G401.6 (cell line): ENCODE results near the gene LTBP2.
A peak's percentile ranks its signal among the peaks of the same experiment; 100 is the strongest.

Experiments used
- FAIRE-seq: peaks from 2 replicates; lab custom pipeline; 2012; peaks lifted over from hg19 to GRCh38; lab: Jason Lieb, UNC

LTBP2 gene

DNA sequence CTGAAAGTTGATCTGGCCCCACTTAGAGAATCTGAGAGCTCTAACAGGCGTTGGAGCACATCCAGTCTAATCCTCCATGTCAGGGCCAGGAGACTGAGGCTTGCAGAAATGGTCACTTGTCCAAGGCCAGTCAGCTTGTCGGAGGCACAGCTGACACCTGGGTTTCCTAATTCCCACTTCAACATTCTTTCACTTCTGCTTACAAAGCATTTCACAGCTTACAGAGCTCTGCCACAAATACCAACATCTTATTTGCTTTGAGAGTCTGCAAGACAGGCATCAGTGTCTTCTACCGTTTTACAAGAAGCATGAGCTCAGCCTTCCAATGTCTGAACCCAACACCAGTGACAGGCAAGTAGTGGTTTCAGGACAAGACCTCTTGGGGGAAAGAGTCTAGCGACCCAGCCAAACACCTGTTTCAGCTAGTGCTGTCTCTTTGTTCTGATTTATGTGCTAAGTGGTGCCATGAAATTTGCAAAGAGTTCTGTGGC is 86.6 kb downstream of the LTBP2 start:
- FAIRE-seq: no peak

DNA sequence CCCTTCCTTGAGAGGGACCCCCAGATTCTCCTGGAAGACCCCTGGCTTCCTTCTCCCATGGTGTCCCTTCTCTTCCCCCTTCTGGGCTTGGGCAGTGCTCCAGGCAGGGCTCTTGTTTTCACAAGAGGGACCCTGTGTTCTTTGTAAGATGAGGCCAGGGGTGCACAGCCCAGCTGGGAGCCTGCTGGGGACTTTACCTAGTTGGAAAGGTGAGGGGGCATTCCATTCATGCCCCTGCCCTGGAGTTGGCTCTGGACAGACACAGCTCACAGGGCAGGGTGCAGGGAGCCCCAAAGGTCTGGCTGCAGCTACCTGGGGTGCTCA is 87.3 kb downstream of the LTBP2 start:
- FAIRE-seq: no peak

DNA sequence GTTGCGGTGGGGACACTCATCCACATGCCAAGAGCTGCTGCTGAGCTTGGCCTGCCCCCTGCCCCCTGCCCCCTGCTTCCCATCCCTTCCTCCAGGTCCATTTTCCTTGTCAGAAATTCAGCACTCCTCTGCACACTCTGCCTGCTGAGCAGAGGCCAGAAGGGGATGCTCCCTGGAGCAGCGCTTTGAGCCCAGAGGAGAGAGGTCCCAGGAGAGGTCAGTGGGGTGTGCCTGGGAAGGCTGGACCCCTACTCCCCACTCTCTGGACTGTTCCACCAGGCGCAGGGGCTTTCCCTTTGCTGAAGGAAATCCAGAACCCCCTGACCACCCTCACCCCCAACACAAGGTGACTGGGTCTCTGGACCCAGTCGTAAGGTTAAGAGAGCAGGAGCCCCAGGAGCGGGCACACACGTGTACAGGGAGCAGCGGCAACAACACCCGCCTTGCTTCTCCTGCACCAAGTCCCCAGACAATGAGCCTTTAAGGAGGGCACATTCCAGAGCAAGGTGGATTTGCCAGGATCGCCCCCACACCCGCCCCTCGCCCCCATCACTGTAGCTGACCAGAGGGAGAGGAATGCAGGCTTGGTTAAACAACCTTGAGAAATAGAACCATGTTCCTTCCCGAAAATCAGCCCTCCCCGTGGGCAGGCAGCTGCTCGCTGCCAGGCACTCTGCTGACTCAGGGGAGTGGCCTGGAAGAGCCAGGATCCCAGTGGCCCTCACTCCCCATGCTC is 87.8 kb downstream of the LTBP2 start:
- no peak for FAIRE-seq

DNA sequence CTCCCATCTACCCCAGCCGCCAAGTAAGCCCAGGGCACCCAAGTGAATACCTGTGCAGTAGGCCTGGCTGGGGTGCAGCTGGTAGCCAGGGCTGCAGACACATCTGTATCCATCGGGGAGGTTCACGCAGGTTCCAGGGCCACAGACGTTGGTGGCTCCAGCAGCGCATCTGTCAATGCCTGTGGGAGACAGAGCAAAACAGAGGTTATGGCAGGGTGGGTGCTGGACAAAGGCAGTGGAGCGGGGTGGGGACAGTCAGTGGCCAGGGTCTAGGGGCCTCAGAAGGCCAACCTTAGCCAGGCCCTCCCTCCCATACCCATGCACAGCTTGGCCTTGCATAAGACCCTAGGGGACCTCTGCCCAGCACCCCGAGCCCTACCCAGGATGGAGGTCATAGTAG is 89.3 kb downstream of the LTBP2 start:
- FAIRE-seq: no peak

DNA sequence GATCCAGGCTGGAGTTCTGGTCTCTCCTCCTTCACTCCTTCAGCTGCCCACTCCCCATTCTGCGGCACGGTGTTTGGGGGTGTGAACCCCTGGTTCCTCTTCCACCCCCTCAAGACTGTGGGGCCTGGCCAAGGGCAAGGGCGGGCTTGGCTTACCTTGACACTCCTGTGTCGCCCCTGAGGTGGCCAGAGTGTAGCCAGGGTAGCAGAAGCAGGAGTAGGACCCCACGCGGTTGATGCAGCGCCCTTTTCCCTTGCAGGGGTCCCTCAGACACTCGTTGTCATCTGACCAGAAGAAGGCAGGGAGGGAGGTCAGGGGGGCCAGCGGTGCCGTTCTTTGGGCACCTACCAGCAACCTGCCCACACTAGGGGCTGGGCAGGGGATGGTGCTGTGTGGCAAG is 90.3 kb downstream of the LTBP2 start:
- FAIRE-seq: no peak

DNA sequence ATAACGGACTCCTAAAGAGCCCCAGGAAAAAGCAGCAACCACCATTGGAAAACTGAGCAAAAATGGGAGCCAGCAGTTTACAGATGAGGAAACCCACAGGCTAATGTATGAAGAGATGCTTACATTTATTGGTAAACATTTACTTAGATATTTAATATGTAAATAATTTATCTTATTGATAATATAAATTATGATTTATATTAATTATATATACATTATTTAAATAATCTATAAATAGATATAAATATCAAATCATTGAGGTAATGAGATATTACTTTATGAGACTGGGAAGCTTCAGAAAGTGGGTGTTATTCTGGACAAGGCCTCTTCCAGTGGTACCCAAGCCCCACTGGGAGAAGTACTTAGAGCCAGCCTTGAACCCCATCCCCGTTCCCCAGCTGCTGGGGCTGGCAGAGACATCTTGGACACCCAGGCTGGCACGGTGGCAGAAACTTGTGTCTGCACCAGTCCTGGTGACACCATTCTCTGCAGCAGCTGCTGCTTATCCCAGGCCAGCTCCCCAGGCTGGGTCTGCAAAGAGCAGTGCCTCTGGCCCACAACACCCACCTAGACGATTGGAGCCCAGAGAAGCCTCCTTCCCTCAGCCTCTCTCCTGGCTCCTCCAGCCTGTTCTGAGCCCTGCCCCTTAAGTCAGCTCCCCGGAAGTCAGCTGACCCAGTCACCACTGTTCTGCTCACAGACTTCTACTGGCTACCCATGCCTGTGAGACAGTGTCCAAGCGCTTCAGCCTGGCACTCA is 92.5 kb downstream of the LTBP2 start:
- peak; percentile 13 for FAIRE-seq

DNA sequence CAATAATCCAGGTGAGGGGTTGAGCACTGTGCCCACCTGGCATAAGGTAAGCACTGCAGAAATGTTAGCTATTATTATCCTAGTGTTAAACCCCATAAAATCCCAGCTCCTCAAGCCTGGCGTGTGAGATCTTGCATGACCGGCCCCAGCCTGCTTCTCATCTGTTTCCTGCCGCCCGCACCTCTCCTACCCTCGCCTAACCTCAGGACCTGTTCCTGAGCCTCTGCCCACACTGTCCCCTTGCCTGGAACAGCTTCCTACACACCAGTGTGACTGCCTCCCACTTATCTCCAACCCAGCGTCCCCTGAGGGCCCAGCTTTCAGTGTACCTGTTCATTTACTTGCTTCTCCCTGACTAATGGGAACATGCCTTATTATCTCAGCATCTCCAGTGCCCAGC is 93.8 kb downstream of the LTBP2 start:
- FAIRE-seq: no peak

DNA sequence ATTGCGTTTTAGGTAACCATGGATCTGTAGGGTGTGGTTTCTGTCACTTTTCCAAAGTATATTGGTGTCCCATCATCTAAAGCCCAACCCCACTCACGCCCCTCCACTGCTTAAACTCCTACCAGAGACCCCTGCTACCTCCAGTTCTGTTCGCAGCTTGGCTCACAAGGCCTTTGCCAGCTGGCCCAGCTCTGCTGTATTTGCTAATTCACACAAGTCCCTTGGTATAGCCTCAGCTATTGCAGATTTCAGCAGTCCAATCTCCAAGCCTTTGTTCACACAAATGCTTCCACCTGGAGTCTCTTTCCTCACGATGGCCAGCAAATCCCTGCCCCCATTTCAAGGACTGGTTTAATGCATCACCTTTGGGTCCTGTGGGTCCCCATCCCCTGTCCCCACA is 94.3 kb downstream of the LTBP2 start:
- FAIRE-seq: no peak

DNA sequence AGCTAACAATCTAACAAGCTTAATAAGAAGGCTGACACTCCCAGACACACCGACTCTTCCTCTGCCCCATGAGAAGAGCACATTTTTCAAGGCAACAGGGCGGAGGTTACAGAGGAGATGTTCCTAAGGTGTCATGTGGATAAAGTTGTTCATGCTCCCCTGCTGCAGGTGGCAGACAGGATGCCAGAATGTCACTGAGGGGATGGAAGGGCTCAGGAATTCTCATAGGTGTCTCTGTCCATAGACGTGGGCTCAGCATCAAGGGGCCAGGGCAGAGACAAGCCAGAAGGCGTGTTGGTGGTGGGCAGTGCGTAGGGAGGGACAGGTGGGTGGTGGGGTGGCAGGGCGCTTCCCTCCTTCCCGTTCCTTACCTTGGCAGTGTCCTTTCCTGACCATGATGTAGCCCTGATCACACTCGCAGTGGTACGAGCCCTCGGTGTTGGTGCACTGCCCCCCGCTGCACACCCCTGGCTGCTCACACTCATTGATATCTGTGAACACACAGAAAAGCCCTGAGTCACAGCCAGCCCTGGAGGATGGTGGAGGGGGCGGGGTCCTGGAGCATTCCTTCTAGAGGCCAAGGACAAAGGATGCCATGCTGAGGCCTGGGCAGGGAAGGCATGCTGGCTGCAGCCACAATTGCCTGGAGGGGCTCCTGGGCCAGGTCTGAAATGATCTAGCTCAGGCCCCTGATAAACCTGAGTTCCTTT is 95.4 kb downstream of the LTBP2 start:
- no peak for FAIRE-seq

DNA sequence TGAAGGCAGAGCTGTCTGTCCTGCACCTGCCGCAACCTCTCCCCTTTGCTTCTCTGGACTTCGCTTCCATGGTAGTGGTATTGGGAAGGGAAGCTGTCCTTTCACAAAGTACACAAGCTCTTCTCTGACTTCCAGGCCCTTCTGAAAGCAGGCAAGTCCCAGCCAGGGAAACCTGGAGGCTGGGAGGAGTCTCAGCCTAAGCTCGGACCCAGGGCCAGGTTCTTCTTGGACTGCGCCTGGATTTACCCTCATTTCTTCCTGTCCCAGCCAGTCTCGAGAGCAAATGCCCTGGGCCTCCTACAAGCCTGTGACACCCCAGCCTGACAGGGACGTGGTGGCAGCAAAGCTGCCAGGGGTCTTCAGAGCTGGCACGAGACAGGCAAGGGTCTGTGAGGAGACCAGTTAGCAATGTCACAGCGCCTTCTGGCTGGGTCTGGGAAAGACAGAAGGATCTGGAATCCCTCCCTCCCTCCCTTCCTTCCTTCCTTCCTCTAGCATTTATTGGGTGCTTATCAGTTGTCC is 96.1 kb downstream of the LTBP2 start:
- FAIRE-seq: no peak

DNA sequence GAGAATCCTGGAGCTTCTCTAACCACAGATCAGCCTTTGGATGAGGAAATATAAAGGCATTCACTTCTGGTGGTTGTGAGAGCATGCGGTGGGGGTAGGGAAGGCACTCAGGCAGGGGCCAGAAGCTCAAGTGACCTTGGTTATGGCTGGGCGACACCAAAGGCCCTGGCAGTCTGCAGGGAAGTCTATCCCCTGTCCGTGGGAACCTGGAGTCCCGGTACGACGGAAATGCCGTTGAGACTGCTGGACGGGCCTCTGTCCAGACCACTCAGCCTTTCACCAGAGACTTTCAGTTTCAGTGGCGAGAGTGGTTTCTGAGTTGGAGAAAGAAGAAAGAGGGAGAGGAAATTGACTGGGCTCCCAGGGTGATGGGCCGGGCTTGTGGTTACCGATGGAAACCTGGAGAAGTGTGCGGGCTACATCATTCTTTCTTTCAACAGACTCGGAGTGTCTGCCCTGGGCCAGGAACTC is 97.5 kb downstream of the LTBP2 start:
- FAIRE-seq: no peak

DNA sequence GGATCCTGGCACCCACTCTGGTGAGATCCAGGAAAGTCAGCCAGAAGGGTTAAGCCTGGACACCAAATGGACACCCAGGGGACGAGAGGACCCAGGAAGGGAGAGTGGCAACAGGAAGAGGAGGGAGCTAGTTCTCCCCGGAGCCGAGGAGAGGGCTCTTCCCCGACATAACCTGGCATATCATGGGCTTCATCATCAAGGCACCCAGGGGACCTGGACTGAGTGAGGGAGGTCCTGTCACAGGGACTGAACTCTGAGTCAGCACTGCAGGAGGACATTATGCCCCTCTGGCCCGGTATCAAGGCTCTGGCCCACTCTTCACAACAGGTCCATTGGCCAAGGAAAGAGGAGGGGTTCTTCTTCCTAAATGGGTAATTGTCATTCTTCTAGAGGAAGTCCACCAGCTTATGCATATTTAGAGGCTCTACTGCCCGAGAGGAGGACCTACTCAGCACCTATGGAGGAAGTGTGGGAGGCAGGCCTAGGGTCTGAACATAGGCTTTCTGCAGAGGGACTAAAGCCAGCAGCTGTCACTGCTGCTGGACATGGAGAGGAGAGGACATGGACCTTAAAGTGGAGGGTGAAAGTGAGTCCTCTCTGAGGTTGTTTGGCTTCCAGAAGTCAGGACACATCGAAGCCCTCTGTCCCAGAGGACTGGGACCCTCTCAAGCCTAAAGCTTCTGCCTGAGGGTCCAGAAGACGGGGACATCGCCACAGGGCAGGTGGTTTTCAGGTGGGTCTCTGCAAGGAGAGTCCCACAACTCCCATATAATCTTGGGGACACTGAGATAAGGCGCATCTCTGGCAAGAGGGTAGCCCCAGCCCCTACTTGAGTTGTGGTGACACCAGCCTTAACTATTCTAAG is 99.8 kb downstream of the LTBP2 start:
- FAIRE-seq: no peak

DNA sequence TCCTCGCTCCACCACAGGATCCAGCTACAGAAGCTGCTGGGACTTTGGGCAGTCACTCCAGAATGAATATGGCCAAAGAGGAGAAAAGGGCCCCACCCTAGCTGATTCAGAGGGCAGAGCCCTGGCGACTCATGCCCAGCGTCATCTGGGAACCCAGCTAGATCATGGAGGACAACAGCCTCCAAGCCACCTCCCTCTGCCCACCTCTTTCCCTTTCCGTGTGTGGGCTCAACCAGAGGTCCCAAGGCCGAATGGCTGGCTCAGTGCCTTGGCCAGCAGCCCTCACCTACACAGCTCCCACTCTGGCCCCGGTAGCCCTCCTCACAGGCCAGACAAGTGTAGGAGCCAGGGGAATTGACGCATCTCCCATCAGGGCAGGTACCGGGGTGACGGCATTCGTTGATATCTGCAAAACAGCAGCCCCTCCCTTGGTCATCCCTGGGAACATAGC is 101.1 kb downstream of the LTBP2 start:
- no peak for FAIRE-seq

DNA sequence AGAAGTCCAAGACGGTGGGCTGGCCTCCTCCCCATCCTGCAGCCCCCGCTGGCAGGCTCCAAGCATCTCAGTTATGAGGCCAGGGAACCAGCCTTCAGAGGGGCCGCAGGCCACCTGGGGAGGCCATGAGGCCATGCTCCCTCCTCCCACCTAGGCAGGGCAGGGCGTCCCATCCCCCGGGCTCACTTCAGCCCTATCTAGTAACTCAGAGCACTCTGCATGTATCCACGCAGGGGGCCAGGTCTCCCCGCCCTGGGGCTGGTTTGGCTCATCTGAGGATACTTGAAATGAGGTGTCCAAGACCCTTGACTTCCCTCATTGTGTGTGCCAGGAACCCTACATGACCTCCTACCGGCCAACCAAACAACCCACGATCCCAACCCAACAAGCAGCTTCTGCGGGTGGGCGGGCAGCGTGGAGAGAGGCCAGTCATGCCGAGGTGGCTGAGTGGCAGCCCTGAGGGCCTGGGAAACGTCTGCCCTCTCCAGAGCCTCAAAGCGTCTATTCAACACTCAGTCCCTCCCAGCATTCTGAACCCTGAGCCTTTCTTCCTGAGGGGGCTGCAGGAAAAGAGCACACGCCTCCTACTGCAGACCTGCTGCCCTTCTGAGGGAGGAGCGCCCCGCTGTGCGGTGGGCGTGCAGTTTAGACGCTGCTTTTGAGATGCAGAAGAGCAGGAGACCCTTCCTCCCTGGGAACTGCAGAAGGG is 101.7 kb downstream of the LTBP2 start:
- FAIRE-seq: no peak

DNA sequence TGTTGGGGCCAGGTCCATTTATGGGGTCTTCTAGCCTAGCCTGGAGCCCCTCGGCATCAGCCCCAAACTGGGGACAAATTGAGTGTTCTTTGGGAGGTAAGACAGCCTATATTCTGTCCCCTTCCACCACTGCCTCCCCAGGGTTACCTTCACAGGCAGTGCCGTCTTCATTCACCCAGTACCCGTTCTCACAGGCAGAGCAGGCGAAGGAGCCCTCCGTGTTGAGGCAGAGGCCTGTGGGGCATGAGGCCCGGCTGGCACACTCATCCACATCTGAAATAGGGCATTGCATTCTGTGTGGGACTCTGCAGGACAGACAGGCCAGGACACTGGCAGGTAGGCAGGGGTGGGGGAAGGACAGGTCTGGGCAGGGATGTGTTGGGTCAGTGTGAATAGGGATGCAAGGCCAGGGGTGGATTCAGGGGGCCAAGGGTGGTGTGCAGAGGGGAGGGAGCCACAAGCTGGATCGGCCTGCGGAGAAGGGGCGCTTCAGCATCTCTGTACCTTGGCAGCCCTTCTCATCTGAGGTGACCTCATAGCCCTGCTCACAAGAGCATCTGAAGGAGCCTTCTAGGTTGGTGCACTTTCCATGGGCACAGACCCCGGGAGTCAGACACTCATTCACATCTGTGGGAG is 102.3 kb downstream of the LTBP2 start:
- no peak for FAIRE-seq

DNA sequence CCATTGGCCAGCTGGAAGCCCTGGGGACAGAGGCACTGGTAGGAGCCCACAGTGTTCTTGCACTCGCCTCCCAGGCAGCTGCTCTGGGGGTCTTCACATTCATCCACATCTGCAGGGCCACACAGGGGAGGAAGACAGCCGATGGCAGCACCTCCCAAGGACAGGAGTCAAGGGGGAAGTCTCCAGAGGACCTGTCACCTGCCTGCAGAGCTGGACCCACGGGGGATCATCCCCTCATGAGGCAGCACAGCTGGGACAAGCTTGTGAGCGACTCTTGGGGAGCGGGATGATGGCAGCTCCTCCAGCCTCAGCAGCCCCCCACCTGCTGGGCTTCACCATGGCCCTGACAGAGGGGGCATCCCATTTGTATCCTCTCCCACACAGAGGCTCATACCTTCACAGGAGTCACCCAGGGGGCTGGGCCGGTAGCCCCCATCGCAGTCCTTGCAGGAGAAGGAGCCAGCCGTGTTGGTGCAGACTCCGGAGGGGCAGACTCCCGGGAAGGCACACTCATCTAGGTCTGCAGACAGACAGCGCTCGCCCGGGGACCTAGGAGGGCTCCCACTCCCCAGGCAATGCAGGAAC is 103.1 kb downstream of the LTBP2 start:
- no peak for FAIRE-seq

DNA sequence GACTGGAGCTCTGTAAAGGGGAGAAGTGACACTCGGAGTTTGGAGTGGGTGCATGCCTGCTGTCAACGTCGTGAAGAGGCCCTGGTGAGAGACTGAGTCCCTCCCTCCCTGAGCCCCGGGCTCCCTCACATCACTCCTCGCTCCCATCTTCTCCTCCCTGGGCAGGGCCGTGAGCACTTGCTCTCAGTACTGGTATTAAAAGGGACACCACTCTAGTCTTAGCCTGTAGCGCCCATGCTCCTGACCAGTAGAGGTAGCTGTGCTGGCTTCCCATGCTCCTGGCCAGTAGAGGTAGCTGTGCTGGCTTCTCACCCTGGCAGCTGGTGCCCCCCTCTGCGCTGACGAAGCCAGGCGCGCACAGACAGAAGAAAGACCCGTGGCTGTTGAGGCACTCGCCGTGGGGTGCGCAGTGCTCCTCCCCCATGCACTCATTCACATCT is 103.7 kb downstream of the LTBP2 start:
- FAIRE-seq: no peak

DNA sequence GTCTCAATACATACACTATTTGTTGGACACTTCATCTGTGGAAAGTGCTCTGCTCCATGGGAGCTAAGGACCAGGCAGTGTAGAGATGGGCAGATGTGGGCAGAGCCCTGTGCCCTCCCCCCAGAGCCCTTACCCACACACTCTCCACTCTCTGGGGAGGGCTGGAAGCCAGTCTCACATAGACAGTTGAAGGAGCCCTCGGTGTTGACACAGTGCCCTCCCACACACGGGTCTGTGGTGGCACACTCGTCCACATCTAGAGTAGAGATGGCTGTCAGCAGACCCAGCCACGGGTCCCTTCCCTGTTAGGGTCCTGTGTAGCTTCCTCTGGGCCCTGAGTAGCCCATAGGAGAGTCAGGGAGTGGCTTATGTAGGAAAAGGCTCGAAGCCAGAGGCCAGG is 104.2 kb downstream of the LTBP2 start:
- no peak for FAIRE-seq

DNA sequence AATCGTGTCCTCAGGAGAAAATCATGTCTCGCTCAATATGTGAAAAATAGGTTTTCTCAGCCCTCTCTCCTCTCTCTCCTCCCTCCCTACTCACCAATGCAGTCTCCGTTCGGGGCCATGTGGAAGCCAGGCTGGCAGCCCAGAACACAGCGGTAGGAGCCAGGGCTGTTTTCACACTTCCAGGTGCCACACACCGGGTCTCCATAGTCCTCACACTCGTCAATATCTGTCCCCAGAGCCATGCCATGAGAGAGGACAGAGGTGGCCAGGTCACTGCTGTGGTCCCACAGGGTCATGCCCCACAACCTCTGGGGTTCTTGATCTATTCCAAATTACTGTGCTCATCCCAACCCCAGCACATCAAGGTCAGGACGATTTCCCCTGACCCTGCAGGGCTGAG is 105.0 kb downstream of the LTBP2 start:
- no peak for FAIRE-seq

DNA sequence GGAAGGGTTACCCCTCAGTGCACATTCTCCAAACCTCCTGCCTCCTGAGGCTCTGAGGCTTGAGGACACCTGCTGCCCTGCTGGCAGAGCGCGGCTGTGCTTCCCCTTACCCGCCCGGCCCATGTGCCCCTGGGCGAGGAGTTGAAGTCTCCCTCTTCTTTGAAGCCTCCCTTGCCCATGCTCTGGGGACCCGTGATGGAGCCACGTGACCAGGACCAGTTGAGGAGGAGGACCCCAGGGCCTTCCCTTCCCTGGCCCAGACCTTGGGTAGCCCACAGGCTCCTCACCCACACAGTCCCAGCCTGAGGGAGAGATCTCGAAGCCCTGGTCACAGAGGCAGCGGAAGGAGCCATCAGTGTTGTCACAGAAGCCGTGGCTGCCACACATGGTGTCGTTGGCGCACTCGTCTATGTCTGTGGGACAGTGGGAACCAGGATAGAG is 105.6 kb downstream of the LTBP2 start:
- no peak for FAIRE-seq
